GM23338 (cell line): Measurements from ENCODE around the gene ZNF549. TPM values are rescaled to one million over a fixed set of nuclear protein-coding genes. Genes with fewer than 3 reads are reported as not detected.

Experiments used
- ATAC-seq: fragments of 200-7000 bp; cut with Tn5 transposase; 3 replicates; pipeline ENCODE4 v1.9.1; 2020
- DNase-seq: peaks from one replicate; pipeline ENCODE4 v3.0.0-alpha.2; 2015; ENCODE audit warnings: low spot score
- H2AFZ ChIP-seq: fragments of 200-600 bp; sonication (generic); 2 replicates; pipeline ENCODE4 v1.8.0; 2016; ENCODE audit warnings: antibody characterized with exemption, mild to moderate bottlenecking, moderate library complexity
- H3F3A ChIP-seq: fragments of 200-600 bp; sonication (generic); replicated peaks from 2 replicates; pipeline ENCODE4 v1.8.0; 2017; ENCODE audit warnings: antibody characterized with exemption, mixed run types, low read depth
- H3K27ac ChIP-seq: fragments of 200-600 bp; sonication (generic); 2 replicates; pipeline ENCODE4 v1.6.1; 2016; ENCODE audit warnings: low read depth
- H3K27me3 ChIP-seq: fragments of 200-600 bp; sonication (generic); 2 replicates; pipeline ENCODE4 v1.8.0; 2016; ENCODE audit warnings: mild to moderate bottlenecking, mixed run types, moderate library complexity; ENCODE audit not compliant: insufficient read depth
- H3K36me3 ChIP-seq: fragments of 200-600 bp; sonication (generic); 2 replicates; pipeline ENCODE4 v1.8.0; 2016; ENCODE audit warnings: mild to moderate bottlenecking; ENCODE audit not compliant: insufficient read depth
- H3K4me1 ChIP-seq: fragments of 200-600 bp; sonication (generic); 2 replicates; pipeline ENCODE4 v1.8.0; 2016; ENCODE audit warnings: mild to moderate bottlenecking, moderate library complexity; ENCODE audit not compliant: insufficient read depth
- H3K4me2 ChIP-seq: fragments of 200-600 bp; sonication (generic); 2 replicates; pipeline ENCODE4 v1.7.1; 2017; ENCODE audit warnings: mixed run types
- H3K4me3 ChIP-seq: fragments of 200-600 bp; sonication (generic); 2 replicates; pipeline ENCODE4 v1.6.1; 2016; ENCODE audit warnings: mixed run types
- H3K79me2 ChIP-seq: fragments of 200-600 bp; sonication (generic); replicated peaks from 2 replicates; pipeline ENCODE4 v1.8.0; 2017; ENCODE audit warnings: mild to moderate bottlenecking; ENCODE audit not compliant: insufficient read depth
- H3K9me2 ChIP-seq: fragments of 200-600 bp; sonication (generic); 2 replicates; pipeline ENCODE4 v1.8.0; 2017; ENCODE audit not compliant: insufficient read depth
- H4K20me1 ChIP-seq: fragments of 200-600 bp; sonication (generic); replicated peaks from 2 replicates; pipeline ENCODE4 v1.8.0; 2017; ENCODE audit warnings: mild to moderate bottlenecking; ENCODE audit not compliant: insufficient read depth
- H3K27ac Mint-ChIP-seq: 2 replicates; pipeline ENCODE4 v1.8.0; 2020; ENCODE audit warnings: inconsistent platforms, mild to moderate bottlenecking, moderate library complexity, mixed read lengths
- H3K27me3 Mint-ChIP-seq: 3 replicates; pipeline ENCODE4 v1.8.0; 2022; ENCODE audit warnings: low read depth, mild to moderate bottlenecking, moderate library complexity, mixed read lengths, inconsistent platforms; ENCODE audit not compliant: insufficient read depth, poor library complexity
- H3K36me3 Mint-ChIP-seq: 3 replicates; pipeline ENCODE4 v1.8.0; 2021; ENCODE audit warnings: low read depth, mild to moderate bottlenecking, inconsistent platforms, moderate library complexity, mixed read lengths
- H3K4me1 Mint-ChIP-seq: 3 replicates; pipeline ENCODE4 v1.8.0; 2020; ENCODE audit warnings: mild to moderate bottlenecking, inconsistent platforms, mixed read lengths
- H3K4me3 Mint-ChIP-seq: 3 replicates; pipeline ENCODE4 v1.8.0; 2021; ENCODE audit warnings: moderate library complexity, mild to moderate bottlenecking, inconsistent platforms, mixed read lengths
- H3K9me3 Mint-ChIP-seq: 3 replicates; pipeline ENCODE4 v1.8.0; 2020; ENCODE audit warnings: moderate library complexity, mild to moderate bottlenecking, inconsistent platforms, mixed read lengths
- CREB1 ChIP-seq: fragments of 250-450 bp; sonication (Bioruptor Pico); IDR thresholded peaks from 2 replicates; pipeline ENCODE4 v1.5.0; 2020; ENCODE audit warnings: low read depth, mild to moderate bottlenecking, moderate library complexity
- EZH2 ChIP-seq: fragments of 200-600 bp; sonication (generic); IDR thresholded peaks from one replicate; pipeline ENCODE4 v1.8.0; 2017; ENCODE audit warnings: antibody characterized with exemption, mild to moderate bottlenecking, low read depth; ENCODE audit not compliant: unreplicated experiment
- EZH2phosphoT487 ChIP-seq: fragments of 200-600 bp; sonication (generic); IDR thresholded peaks from one replicate; pipeline ENCODE4 v1.8.1; 2018; ENCODE audit warnings: antibody characterized with exemption; ENCODE audit not compliant: unreplicated experiment
- JUNB ChIP-seq: IDR thresholded peaks from one replicate; pipeline ENCODE4 v1.6.1; 2016; ENCODE audit warnings: antibody characterized with exemption; ENCODE audit not compliant: unreplicated experiment
- NANOG ChIP-seq: IDR thresholded peaks from 2 replicates; pipeline ENCODE4 v1.6.1; 2016; ENCODE audit warnings: antibody characterized with exemption, borderline replicate concordance
- POLR2AphosphoS5 ChIP-seq: IDR thresholded peaks from 2 replicates; pipeline ENCODE4 v1.6.1; 2016; ENCODE audit warnings: antibody characterized with exemption, low read depth
- STAT1 ChIP-seq: IDR thresholded peaks from one replicate; pipeline ENCODE4 v1.6.1; 2016; ENCODE audit warnings: antibody characterized with exemption; ENCODE audit not compliant: unreplicated experiment
- ZNF114 ChIP-seq: fragments of 250-450 bp; sonication (Bioruptor Pico); IDR thresholded peaks from 2 replicates; pipeline ENCODE4 v1.5.0; 2020; ENCODE audit warnings: mild to moderate bottlenecking, moderate library complexity
- ZNF331 ChIP-seq: fragments of 250-450 bp; sonication (Bioruptor Pico); IDR thresholded peaks from 2 replicates; pipeline ENCODE4 v1.5.0; 2020; ENCODE audit warnings: low read depth, mild to moderate bottlenecking, moderate library complexity
- polyA plus RNA-seq: library from polyadenylated mRNA; unstranded; fragments of >200 nt; fragmentation: Nextera tagmentation; extraction: Ambion mirVana; gene quantifications from 2 replicates; pipeline ENCODE4 v1.2.1, GENCODE V29; 2016
- total RNA-seq: library from RNA; depleted of rRNA; stranded (reverse); fragments of >200 nt; shearing (Covaris generic); gene quantifications from 2 replicates; pipeline ENCODE4 v1.2.3, GENCODE V29; 2014
- TF ChIP-seq, protein P1 (sequence below): IDR thresholded peaks from 2 replicates; pipeline ENCODE4 v1.6.1; 2016; ENCODE audit warnings: antibody characterized with exemption
- TF ChIP-seq, protein P2 (sequence below), 2 experiments: fragments of 200-600 bp in 1 of 2; sonication (generic) in 1 of 2; conservative IDR thresholded peaks; 2 replicates each; pipeline versions ENCODE4 v1.5.1 to v1.6.1; 2016 to 2017; ENCODE audit warnings: antibody characterized with exemption in 2 of 2, low read depth in 2 of 2, mild to moderate bottlenecking in 2 of 2, moderate library complexity in 1 of 2
- TF ChIP-seq, protein P3 (sequence below): IDR thresholded peaks from one replicate; pipeline ENCODE4 v1.6.1; 2018; ENCODE audit warnings: antibody characterized with exemption; ENCODE audit not compliant: unreplicated experiment

ZNF549 gene
- total and polyA plus RNA-seq, 2 experiments from 2014 or later, result 4.3 to 11.6 TPM

DNA sequence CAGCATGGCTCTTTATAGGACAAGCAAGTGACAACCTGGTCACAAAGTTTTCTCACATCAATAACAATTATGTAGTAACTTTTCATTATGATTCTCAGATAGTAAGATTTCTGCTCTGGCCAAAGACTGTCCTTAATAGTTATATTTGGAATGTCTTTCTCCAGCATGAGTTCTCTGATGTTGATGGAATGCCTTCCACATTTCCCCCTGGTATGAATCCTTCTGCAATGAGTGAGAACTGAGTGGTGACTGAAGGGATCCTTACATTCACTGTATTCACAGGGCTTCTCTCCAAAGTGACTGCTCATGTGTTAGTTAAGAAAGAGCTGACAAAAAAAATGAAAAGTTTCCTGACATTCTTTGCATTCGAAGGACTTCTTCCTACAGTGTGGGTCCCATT lies 19.4 kb downstream of the ZNF549 start (continued):
- TF ChIP-seq, protein P1, sequence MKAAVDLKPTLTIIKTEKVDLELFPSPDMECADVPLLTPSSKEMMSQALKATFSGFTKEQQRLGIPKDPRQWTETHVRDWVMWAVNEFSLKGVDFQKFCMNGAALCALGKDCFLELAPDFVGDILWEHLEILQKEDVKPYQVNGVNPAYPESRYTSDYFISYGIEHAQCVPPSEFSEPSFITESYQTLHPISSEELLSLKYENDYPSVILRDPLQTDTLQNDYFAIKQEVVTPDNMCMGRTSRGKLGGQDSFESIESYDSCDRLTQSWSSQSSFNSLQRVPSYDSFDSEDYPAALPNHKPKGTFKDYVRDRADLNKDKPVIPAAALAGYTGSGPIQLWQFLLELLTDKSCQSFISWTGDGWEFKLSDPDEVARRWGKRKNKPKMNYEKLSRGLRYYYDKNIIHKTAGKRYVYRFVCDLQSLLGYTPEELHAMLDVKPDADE, result no peak
- TF ChIP-seq ZNF114 (CRISPR knock-in tag) (no peak), POLR2AphosphoS5 (no peak), CREB1 (CRISPR knock-in tag) (no peak), ZNF331 (CRISPR knock-in tag) (no peak), NANOG (no peak)
- TF ChIP-seq, protein P2, sequence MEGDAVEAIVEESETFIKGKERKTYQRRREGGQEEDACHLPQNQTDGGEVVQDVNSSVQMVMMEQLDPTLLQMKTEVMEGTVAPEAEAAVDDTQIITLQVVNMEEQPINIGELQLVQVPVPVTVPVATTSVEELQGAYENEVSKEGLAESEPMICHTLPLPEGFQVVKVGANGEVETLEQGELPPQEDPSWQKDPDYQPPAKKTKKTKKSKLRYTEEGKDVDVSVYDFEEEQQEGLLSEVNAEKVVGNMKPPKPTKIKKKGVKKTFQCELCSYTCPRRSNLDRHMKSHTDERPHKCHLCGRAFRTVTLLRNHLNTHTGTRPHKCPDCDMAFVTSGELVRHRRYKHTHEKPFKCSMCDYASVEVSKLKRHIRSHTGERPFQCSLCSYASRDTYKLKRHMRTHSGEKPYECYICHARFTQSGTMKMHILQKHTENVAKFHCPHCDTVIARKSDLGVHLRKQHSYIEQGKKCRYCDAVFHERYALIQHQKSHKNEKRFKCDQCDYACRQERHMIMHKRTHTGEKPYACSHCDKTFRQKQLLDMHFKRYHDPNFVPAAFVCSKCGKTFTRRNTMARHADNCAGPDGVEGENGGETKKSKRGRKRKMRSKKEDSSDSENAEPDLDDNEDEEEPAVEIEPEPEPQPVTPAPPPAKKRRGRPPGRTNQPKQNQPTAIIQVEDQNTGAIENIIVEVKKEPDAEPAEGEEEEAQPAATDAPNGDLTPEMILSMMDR (conservative IDR thresholded peaks at IDR 0.05; ENCODE audit: low read depth in 2 of 2), result no peak

DNA sequence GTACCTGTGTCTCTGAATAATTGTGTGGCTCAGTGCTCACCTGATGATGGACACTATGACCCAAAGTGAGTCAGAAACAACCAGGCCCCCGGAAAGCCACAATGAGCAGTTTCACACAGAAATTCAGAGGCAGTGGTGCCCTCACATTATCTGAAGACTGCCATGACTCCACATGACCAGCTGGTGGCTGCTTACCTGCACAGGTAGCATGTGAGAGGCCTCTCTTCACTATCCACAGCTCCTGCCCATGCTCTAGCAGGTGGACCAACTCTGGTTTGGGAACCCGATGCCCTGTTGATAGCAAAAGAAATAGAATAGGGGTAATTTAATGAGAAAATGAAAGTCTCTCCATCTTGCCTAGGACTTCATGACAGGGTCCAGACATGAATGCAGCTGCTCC lies 25.3 kb downstream of the ZNF549 start:
- Histone ChIP-seq H3K79me2 (peaks cover 3% of the 10 kb centered on the region), H3K27me3 (no peaks in the 10 kb centered on the region), H3K9me2 (no peaks in the 10 kb centered on the region), H3K36me3 (peaks cover 48% of the 10 kb centered on the region), H3K27ac (no peak overlapping the region), H3K4me3 (no peak overlapping the region), H3F3A (no peaks in the 10 kb centered on the region), H2AFZ (no peak overlapping the region), H4K20me1 (peaks cover 12% of the 10 kb centered on the region), H3K4me1 (no peaks in the 10 kb centered on the region), H3K4me2 (no peak overlapping the region)
- H3K9me3 Mint-ChIP-seq, result peaks cover 14% of the 10 kb centered on the region; the same call in 2 of the 3 replicates
- TF ChIP-seq, protein P2 (conservative IDR thresholded peaks at IDR 0.05; ENCODE audit: low read depth in 2 of 2), result peak; percentile 8 to 27; a peak in 1 of 4 replicates
- TF ChIP-seq ZNF114 (CRISPR knock-in tag) (no peak), ZNF331 (CRISPR knock-in tag) (no peak), JUNB (no peak)
- no peak overlapping the region for H3K27ac Mint-ChIP-seq
- peaks cover 91% of the 10 kb centered on the region for H3K36me3 Mint-ChIP-seq
- no peak overlapping the region for H3K4me3 Mint-ChIP-seq
- no peaks in the 10 kb centered on the region for H3K4me1 Mint-ChIP-seq
- DNase-seq, result peak; percentile 21
- ATAC-seq, result peak; percentile 74
- peaks cover 5% of the 10 kb centered on the region for H3K27me3 Mint-ChIP-seq

DNA sequence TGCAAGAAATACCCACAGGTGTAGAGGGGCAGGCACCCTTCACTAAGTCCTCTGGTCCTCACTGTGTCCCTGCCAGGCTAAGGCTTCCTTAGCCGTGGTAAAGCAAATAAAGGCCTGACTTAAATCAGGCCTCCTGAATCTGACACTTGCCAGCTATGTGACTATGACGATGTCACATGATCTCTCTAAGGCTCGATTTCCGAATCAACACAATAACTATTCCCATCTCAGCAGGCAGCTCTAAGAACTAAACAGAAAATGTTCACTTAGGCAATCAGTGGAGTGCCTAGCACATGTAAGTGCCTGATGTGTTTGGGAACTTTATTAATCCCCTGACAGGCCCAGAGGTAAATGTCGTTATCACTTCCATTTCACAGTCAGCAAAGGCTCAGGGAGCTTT lies 30.5 kb downstream of the ZNF549 start:
- Histone ChIP-seq H3K36me3 (peaks cover 18% of the 10 kb centered on the region; the same call in 1 of the 2 replicates), H3K27me3 (no peaks in the 10 kb centered on the region), H4K20me1 (peaks cover 12% of the 10 kb centered on the region), H3K27ac (no peak overlapping the region), H3K9me2 (peaks cover 8% of the 10 kb centered on the region; the same call in 1 of the 2 replicates), H2AFZ (no peak overlapping the region), H3K4me2 (no peak overlapping the region; the same call in 1 of the 2 replicates), H3K4me3 (no peak overlapping the region), H3K4me1 (peaks cover 6% of the 10 kb centered on the region), H3F3A (no peaks in the 10 kb centered on the region), H3K79me2 (peaks cover 22% of the 10 kb centered on the region)
- H3K27me3 Mint-ChIP-seq, result peaks cover 2% of the 10 kb centered on the region
- H3K27ac Mint-ChIP-seq, result no peak overlapping the region
- H3K4me3 Mint-ChIP-seq, result peak overlapping the region; percentile 99
- H3K9me3 Mint-ChIP-seq, result peaks cover 31% of the 10 kb centered on the region
- DNase-seq (no peak), ATAC-seq (no peak)
- peaks cover 57% of the 10 kb centered on the region for H3K36me3 Mint-ChIP-seq
- H3K4me1 Mint-ChIP-seq, result peaks cover 11% of the 10 kb centered on the region
- no peak for TF ChIP-seq EZH2
- TF ChIP-seq EZH2phosphoT487, result no peak
- no peak for TF ChIP-seq STAT1
- TF ChIP-seq, protein P2 (conservative IDR thresholded peaks at IDR 0.05; ENCODE audit: low read depth in 2 of 2), result no peak
- TF ChIP-seq, protein P3, sequence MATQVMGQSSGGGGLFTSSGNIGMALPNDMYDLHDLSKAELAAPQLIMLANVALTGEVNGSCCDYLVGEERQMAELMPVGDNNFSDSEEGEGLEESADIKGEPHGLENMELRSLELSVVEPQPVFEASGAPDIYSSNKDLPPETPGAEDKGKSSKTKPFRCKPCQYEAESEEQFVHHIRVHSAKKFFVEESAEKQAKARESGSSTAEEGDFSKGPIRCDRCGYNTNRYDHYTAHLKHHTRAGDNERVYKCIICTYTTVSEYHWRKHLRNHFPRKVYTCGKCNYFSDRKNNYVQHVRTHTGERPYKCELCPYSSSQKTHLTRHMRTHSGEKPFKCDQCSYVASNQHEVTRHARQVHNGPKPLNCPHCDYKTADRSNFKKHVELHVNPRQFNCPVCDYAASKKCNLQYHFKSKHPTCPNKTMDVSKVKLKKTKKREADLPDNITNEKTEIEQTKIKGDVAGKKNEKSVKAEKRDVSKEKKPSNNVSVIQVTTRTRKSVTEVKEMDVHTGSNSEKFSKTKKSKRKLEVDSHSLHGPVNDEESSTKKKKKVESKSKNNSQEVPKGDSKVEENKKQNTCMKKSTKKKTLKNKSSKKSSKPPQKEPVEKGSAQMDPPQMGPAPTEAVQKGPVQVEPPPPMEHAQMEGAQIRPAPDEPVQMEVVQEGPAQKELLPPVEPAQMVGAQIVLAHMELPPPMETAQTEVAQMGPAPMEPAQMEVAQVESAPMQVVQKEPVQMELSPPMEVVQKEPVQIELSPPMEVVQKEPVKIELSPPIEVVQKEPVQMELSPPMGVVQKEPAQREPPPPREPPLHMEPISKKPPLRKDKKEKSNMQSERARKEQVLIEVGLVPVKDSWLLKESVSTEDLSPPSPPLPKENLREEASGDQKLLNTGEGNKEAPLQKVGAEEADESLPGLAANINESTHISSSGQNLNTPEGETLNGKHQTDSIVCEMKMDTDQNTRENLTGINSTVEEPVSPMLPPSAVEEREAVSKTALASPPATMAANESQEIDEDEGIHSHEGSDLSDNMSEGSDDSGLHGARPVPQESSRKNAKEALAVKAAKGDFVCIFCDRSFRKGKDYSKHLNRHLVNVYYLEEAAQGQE, result no peak
